ENCODE data around the gene TDRD6.

TDRD6 gene

DNA sequence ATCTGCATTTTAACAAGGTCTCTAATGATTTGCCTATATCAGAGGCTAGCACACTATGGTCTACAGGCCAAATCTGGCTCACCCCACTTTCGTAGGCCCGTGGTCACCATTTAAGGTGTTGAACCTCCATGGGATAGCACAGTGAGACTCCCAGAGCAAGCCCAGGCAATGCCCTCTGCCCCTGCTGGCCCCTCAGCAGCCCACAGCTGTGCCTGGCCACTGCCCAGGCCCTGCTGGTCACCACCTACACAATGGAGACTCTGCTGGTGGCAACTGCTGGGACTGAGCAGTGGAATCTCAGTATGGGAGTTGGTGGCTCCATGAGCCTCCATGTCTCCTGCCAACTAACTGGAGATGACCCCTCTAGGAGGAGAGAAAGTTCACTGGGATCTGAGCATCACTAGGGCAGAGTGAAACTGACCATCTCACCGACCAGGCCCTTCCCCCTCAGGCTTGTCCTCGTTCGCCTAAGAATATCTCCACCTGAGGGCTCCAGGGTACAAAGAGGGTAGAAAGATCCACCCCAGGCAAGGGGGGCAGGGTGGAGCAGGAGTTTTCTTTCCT is 61.3 kb downstream of the TDRD6 start:
- no peak for DNase-seq

DNA sequence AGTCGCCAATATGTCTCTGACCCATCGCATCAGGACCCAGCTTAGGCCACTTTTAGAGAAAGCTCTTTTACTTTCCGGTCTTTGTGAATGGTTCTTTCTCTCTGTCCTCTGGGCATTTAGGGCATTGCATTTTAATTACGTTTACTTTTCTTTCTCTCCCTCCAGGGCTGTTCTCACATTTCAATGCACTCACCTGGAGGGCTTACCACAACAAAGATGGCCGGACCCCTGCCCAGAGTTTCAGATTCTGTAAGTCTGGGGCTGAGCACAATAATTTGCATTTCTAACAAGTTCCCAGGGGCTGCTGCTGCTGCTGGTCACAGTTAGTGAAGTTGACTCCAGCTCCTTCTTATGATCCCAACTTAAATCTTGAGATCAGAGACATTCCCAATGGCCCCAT is 62.0 kb downstream of the TDRD6 start:
- no peak for DNase-seq

DNA sequence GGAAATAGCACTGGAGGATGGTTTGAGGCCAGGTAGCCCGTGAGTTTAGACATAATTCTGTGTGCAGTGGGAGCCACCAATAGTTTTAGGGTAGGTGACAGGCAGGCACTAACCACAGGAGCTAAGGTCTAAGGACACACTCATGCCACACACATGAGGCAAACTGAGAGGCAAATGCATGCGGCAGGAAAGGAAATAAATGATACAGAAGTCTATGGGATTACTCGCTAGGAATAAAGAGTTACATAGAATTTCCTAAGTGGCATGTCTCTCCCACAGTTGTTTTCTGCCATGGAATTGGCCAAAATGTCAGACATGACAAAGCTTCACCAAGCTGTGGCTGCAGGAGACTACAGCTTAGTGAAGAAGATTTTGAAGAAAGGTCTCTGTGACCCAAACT is 64.0 kb downstream of the TDRD6 start:
- DNase-seq = no peak

Data from activated naive CD4-positive, alpha-beta T cell (primary cell).